Esophagus mucosa (tissue), 1 donor: Measurements from ENCODE around the gene HIVEP3. TPM values are rescaled to one million over a fixed set of nuclear protein-coding genes. Genes with fewer than 3 reads are reported as not detected.
A peak's percentile ranks its signal among the peaks of the same experiment; 100 is the strongest.

Experiments used
- ATAC-seq: fragments of 200-7000 bp; cut with Tn5 transposase; one replicate; pipeline ENCODE4 v1.9.1; 2020
- total RNA-seq: library from RNA; stranded (reverse); gene quantifications from one replicate; pipeline ENCODE4 v1.2.4, GENCODE V29; 2023
- donor health status: DM: yes; HTN: yes; CAD: no.

HIVEP3 gene
- total RNA-seq, 1 donor from 2014 or later, result 7.0 TPM

DNA sequence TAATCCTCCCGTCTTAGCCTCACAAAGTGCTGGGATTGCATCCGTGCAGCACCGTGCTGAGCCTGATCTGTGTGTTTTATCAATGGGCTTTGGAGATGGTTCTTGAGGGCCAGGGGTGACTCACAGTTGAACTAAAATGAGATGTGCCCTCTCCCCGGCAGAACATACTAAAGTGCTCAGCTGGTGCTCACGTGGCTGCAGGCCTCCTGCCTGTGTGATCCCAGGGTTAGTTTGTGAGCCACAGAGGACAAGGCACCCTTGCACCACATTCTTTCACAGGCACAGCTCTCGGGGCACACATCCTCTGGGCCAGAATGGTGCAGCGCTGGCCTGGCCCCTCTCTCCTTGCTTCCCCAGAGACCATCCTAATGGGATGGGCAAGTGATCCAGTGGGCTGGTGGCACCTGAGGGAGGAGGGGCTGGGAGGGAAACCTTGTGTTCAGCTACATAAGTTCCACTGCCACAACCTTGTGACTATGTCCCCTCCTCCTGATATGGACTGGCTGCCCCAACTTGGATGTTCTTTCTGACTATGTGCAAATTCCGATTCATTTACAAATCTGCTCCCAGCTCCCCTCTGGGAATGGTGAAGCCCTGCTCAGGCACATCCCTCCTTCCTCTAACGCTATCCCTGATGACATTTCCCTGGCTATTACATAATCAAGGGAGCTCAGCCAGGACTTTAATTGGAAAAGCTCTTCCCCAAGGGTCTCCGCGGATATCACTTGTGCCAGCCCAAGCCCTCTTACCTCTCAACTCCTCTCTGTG, 237.2 kb downstream of the HIVEP3 start:
- no peak for ATAC-seq

DNA sequence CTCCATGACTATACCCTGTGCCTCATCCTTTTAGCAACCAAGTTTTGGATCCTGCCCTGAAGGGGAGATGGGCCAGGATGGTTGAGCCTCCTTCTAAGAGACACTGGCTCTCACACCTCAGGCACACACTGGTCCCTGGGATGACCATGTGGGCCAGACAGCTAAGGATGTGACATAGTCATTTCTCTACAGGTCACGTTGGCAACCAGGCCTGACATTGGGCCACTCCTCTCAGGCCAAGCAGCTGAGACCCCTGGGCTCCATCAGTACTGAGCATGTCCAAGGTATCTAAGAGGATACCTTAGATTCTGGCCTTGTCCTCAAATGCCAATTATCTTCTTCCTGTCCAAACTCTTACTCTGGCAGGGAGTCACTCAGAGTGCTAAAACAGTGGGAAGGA, 238.7 kb downstream of the HIVEP3 start:
- no peak for ATAC-seq

DNA sequence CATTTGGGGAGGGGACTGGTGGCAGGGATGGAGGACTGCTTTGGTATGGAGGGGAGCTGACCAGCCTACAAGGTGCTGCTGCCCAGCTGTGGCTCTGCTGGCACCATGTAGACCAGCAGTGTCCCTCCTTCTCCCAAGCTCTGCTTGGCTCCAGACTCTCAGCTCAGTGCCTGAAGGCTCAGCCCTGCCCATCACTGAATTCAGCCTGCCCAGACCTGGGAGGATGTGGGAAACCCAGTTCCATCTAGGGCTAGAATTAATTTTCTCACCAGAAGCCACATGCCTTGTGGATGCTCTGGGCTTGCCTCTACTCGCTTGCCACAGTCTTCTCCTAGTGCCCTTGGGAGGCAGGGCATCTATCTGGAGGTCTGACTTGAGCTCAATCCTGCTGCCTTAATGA, 239.2 kb downstream of the HIVEP3 start:
- peak; percentile 63 for ATAC-seq

DNA sequence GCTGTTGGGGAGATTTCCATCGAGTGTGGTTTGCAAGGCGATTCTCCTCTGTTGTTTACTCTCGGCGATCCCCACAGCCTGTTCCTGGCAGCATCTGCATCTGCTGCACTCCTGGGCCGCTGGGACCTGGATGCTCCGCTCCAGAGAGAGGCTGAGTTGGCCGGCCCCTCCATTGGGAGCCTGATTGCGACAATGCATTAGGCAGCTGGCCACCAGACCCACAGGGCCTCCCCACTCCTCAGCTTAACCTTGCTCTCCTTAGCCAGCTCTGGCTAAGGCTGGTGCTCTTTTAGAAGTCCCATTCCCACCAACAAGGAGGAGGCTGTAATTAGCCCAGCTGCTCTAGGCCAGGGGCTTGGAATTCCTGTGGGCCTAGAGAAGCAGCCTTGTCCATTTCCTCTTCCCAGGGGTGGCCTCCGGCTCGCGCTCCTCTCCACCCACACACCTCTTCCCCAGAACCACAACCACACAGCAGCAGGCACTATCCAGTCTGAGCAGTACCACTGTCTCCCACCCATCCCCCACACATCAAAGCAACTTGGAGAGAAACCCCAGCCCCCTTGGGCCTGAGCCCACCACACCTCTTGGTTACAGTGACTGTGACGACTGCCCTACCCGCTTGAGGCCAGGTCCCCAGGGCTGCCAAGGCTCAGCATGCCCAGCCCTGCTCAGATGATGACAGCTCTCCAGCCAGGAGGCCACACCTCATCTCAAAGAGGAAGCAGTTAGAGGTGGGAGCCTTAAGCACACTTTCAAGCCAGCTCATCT, 240.4 kb downstream of the HIVEP3 start:
- peak; percentile 87 for ATAC-seq

DNA sequence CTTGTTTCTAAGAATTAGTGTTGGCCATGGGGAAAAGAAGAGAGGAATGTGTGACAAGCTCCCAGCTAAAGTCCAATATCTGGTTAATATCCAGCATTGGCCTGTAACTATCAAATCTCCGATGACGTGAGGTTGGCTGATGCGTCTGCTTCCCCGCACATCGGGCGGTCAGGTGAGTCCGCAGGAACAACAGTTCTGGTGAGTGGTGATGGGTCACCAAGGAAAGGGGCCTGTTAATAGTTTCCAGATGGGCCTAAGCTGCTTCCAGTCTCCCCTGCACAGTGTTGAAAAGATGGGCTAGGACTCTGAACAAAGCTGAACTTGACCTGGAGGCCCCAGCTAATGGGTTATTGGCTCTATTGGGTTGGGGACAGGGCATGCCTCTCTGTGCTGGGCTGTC, 241.1 kb downstream of the HIVEP3 start:
- no peak for ATAC-seq

DNA sequence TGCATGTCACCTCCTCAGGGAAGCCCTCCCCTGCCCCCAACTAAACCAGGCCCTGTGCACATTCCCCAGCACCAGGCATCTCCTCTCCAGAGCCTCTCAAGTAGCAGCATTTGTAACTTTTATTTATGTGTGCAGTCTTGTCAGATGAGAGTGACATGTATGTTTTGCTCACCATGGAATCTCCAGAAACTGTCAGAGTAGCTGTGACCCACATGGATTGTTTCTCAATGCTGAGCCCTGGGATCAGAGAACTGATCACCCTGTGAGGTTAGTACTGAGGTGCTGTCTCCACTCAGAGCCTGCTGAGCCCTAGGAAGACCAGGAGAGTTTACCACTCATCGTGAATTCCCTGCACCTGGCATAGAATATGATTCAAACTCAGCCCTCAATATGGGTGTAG, 243.3 kb downstream of the HIVEP3 start:
- no peak for ATAC-seq

DNA sequence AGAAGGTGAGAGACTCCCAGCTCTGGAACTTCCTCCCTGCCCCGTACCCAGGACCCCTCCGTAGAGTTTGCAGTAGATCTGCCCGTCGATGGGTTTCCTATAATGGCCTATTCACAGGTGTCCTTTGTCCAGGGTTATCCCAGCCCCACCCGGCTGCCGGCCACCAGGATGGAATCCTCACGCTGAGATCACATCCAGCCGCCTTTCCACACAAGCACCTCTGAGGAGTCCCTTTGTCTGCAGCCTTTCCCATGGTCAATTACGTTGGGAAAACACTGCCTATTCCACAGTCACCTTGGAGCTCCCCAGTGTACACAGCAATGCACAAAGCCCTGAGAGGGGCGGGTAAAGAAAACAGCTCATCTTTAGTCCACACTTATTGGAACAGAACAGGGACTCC, 244.2 kb downstream of the HIVEP3 start:
- no peak for ATAC-seq

DNA sequence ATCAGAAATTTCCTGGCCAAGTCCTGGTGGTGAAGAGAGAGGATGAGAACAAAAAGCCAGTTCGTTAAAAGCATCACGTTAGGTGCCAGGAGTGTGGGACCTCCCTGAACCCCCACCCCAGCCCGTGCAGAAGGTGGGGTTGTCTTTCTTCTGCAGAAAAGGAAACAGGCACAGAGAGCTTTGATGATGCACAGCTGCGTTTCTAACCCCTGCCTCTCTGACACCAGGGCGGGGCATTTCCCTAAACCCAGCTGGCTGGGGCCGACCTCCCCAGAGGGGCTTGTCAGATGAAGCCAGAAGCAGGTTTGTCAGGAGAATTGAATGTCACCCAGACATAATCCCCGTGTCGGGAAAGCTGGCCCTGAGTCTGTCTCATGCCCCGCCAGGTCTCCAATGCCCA, 244.9 kb downstream of the HIVEP3 start:
- no peak for ATAC-seq

DNA sequence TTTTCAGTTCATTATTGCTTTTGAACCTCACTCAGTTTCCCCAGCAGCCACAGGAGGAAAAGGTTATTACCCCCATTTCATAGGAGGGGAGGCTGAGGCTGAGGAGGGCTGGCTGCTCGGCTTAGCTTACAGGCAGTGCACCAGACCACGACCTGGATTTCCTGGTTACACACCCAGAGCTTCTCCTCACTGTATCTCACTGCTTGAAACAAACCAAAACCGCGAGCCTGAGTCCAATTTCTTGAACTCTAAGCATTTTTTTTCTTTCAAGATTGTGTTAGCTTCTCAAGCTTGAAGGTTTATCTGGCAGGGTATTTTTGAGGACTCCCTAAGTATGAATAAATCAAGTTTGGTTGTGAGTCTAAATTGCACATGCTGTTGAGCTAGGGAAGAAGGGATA, 245.3 kb downstream of the HIVEP3 start:
- no peak for ATAC-seq

DNA sequence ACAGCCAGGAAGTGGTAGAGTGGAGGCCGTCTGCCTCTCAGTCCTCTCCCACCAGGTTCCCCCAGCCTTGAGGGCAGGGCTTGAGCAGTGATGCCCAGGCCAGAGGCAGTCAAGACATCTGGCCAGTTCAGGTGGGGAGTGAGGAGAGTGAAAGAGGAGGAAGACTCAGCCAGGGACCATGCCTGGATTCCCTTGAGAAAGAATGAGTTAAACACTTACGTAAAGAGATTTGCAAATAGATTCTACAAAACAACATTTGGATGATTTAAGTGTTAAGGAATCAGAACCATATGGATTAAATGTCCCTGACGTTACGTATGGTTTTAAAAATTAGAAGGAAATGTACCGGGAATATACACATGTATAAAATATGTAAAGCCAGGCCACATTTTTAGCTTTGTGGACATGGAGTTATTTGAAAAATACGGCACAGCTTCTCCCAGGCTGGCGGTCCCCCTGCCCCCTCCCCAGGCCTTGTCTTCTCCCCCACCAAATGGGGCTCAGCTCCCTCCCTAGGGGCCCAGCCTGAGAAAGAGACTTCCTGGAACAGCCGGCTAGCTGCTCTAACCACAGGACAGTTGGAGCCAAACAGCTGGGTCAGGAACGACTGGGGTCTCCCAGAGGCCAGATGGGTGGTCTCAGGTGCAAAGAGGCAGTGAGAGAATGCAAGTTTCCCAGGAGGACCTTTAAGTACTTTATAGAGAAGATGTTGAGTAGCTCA, 245.9 kb downstream of the HIVEP3 start:
- ATAC-seq, result no peak

DNA sequence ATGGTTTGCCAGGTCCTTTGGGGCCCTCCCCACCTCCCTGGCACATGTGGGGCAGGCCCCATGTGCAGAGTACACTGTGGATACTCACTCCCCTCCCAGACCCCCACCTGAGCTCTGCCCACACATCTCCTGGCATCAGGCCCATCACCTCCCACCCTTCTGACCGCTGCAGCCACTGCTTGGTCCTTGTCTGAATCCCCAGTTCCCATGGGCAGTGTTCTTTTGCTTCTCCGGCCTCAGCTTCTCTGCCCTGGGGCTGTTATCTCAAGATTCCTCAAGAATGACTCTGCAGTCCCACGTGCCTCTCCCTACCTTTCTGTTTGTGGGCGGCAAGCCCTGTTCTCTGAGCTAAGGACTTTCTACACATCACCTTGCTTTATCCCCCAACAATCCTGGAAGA, 246.5 kb downstream of the HIVEP3 start:
- ATAC-seq, result peak; percentile 57

DNA sequence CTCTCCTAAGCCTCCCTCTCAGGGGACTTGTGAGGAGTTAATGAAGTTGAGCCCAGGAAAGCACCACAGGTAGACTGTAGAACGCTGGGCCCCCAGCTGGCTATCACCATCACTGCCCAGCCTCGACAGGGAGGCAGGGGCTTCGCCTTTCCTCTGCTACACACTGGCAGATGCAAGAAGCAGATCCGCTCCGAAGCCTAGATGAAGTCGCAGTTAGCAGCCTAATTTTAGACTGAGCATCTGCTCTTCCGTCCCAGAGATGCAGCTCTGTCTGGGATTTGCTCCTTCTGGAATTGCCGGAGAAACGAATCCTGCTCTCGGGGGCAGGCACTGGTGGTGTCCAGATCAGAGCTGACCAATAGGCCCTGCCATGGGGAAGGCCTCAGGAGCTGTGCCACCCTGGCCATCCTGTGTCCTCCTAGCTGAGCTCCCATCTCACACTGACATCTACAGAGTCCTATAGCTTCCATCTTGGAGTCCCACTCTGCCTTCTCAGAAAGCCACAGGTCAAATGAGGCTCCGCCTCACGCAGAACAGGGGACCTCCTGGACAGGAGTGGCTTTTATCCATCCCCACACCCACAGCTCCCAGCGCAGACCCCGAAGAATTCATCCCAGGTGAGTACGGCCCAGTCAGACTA, 247.5 kb downstream of the HIVEP3 start:
- no peak for ATAC-seq

DNA sequence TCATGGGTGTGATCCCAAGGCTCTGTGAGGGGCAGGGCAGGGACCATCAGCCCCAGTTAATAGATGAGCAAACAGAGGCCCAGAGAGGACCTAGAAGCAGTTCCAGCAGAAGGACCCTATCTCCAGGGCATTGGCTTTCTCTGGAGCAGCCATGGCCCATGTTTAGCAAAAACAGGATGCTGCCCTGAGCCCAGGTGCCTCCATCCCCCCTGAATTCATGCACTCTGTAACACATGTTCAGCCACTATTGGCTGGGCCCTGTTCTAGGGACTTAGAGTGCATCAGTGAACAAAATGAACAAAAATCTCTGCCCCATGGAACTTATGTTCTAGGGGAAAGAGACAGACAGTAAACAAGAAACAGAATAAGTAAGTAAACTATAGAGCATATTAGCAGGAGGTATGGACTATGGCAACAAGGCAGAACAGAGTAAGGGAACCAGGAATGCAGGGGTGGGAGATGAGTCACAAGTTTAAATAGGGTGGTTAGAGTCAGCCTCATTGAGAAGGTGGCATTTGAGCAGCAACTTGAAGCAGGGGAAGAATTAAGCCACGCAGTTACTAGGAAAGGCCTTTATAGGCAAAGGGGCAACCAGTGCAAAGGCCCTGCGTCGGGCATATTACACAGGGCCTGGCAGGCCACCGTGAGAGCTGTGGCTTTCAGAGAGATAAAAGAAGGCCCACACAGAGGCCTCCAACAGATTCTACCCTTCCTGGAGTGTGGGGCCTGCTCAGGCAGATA, 248.3 kb downstream of the HIVEP3 start:
- no peak for ATAC-seq

DNA sequence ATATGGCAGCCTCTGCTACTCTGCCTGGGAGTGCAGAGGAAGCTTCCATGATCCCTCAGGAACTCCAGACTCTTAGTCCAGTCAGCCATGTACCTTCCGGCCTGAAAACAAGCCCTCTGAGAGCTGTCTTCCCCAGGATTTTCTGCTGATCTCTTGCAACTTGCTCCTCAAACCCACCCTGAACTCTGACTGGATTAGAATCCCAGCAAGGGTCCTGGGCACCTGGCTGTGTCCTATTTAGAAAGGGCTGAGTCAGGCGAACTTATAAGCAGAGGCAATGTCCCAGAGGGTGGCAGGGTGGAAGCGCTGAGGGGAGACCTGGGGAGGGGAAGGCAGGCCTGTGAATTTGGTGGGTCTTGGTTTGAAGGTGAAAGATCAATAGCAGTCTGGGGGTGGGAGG, 249.8 kb downstream of the HIVEP3 start:
- no peak for ATAC-seq

DNA sequence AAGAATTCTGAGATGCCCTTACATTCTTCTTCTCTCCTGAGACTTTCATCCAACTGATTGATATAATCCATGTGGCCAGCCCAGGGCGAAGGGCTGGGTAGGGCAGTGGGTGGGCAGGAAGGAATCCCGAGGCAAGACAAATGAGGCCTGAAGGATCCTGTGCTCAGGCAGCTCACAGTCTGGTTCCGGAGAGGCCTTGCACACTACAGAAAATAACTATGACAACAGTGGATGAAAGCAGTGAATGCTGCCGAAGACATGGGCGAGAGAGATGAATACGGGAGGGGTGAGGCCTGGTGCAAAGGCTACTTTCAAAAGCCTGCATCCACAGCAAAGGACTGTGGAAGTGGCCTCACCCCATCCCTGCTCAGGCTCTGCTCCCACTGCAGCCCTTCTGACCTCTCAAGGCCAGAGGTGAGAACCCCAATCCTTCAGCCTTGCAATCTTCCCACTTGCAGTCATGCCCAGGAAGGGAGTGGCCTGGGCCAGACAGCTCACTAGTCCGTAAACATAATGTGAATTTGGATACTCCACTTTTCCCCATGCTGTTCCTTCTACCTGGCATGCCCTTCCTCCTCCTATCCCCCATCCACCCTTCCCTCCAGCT, 250.6 kb downstream of the HIVEP3 start:
- ATAC-seq, result no peak

DNA sequence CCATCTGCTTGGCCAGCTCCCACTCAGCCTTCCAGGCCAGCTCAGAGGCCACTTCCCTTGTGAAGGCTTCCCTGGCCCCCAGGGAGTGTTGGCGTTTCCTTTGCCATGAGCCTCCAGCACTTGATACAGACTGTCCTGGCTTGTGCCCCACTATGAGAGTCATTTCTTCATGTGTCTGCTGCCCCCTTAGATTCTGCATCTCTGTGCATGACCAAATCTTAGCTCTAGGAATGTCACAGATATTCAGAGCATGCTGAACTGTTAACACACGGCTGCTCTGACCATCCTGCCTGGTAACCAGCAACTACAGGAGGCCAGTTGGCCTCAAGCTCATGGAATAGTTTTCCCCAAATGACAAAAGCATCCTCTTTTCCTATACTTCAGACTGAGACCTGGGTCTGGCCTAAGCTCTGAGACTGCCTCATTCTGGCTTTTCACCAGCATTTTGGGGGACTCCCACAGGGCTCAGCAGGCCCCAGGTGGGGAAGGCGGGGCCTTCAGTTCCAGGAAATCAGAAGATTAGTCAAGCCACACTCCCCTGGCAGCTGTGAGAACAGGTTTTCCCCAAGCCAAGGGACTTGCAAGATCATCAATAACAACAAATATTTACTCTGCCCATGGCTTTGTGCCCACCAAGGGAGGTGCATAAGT, 251.6 kb downstream of the HIVEP3 start:
- peak; percentile 33 for ATAC-seq

DNA sequence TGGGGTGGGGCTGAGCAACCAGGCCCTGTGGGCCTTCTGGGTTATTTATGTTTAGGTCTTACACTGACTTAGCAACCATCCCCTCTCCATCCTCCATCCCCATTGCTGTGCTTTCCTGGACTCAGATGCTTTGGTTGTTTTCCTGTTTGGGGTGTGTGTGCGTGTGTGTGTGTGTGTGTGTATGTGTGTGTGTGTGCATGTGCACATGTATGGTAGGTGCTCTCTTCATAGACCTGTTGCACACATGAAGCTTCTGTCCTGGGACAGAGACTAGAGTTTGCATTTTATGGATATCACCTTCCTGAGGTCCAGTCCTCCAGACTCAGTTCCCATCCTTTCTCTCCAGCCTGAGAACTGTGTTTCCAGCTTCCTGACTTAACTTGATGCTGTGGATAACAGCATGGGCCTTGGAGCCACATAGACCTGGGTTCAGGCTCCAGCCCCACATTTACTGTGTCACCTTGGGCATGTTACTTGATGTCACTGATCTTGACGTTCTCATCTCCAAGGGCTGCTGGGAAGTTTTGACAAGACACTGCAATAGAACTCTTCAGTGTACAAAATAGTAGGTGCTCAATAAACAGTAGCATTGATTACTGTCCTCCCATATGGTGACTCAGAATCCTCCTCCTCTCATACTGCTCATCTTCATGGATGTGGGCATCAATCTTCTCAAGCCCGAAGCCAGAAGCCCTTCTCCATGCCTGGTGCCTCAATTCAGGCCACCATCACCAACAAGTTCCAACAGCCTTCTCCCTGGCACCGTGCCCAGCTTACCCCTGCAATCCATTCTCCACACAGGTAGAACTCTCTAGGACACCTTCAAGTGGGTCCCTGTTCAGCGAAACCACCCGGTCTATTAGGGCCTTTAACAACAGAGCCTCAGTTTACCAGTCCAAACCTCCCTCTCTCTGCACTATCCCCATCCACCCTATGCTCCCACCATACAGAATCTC, 252.5 kb downstream of the HIVEP3 start:
- no peak for ATAC-seq

DNA sequence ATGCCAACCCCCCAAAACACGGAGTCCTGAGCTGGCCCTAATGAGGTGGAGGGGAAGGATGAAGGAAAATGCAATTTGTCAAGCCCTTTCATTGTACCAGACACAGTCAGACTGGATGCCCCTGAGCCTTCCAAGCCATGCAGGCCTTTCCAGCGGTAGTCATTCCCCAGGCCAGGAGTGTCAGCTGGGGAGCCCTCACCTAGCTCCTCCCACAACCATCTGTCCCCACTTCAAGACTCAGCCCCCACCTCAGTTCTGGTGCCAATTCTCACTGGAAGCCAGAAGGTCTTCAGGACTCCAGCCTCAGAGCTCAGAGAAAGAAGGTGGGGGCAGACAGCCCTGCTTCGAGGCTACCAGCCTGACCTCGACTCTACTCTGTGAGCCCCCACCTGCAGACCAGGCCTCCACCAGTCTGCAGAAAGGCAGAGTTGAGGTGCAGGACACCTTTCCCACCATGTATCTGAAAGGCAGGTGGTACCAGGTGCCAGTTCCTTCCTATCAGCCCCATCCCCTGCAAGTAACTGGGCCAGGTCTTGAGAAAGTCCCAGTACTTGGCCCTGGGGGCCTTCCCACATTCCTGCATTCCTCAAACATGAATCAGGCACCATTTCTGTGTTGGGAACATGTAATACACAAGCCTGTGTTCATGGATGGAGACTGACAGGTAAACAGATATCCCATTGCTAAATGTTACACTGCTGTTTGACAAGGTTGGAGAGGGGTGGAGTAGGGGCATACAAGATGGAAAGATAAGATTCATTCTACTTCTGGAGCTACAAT, 253.7 kb downstream of the HIVEP3 start:
- no peak for ATAC-seq
